Measurements from ENCODE around the gene EHHADH. TPM values are rescaled to one million over a fixed set of nuclear protein-coding genes. Genes with fewer than 3 reads are reported as not detected.

Gene EHHADH
- polyA plus RNA-seq, 1 of the 3 experiments (the other 2 are of a cell fraction) = 2.5 TPM

DNA sequence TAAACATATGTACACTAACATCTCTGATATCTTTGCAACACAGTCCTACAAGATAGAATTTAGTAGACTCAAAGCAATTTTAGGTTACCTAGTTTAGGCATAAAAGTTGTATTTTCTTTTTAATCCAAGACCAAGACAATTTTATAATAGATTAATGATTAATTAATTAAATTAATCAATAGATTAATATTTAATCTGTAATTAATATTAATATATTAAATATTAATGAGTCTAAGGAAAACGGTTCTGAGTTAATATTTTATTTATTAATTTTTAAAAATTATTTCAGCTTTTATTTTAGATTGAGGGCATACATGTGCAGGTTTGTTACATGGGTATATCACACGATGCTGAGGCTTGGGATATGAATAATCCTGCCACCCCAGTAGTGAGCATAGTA, 49.0 kb downstream of the EHHADH start:
- no peaks in the 10 kb centered on the region for H3K79me2 ChIP-seq (ENCODE audit: insufficient read depth)
- no peaks in the 10 kb centered on the region for H4K20me1 ChIP-seq (ENCODE audit: insufficient read depth)
- CTCF ChIA-PET = interaction anchor here (0.5 to 2.0 kb wide), 3 partner anchors 10 to 601 kb away, joined by 3 to 6 read pairs (median 6); no protein-coding TSS in a partner anchor
- H3K9ac ChIP-seq = no peak overlapping the region
- no peaks in the 10 kb centered on the region for H3K9me3 ChIP-seq
- H3K27ac ChIP-seq (ENCODE audit: low read depth in 2 of 2, low read length in 1 of 2) = no peak overlapping the region
- WGBS (ENCODE audit: low lambda C conversion rate) = 69% methylated on average over 2 of the region's 2 CpGs
- no peaks in the 10 kb centered on the region for H3F3A ChIP-seq (replicated peaks; ENCODE audit: insufficient read depth)
- H2AFZ ChIP-seq (ENCODE audit: low read depth) = no peak overlapping the region
- no peak overlapping the region for H3K4me3 ChIP-seq (ENCODE audit: low read depth in 2 of 2, low read length in 1 of 2)
- DNase-seq = no peak
- no peaks in the 10 kb centered on the region for H3K36me3 ChIP-seq (replicated peaks in 1 of 2; ENCODE audit: control insufficient read depth in 1 of 2, insufficient read depth in 2 of 2, low read length in 1 of 2)
- H3K9me2 ChIP-seq = no peaks in the 10 kb centered on the region
- no peak overlapping the region for H3K4me2 ChIP-seq
- TF ChIP-seq, protein P1, sequence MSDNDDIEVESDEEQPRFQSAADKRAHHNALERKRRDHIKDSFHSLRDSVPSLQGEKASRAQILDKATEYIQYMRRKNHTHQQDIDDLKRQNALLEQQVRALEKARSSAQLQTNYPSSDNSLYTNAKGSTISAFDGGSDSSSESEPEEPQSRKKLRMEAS (IDR thresholded peaks at IDR 0.05; ENCODE audit: low read depth) = no peak
- TF ChIP-seq EZH2phosphoT487 (IDR thresholded peaks at IDR 0.05; ENCODE audit: borderline replicate concordance, low read depth) = no peak
- TF ChIP-seq CHD2 (IDR thresholded peaks at IDR 0.05; ENCODE audit: low read length, partially characterized antibody) = no peak
- no peak for TF ChIP-seq ELF1 (IDR thresholded peaks at IDR 0.05)
- TF ChIP-seq EP300 (IDR thresholded peaks at IDR 0.05; ENCODE audit: borderline replicate concordance in 1 of 2, low read depth in 1 of 2, low read length in 1 of 2) = no peak
- TF ChIP-seq RFX5 (IDR thresholded peaks at IDR 0.05; ENCODE audit: low read length) = no peak
- no peak for TF ChIP-seq GABPA (IDR thresholded peaks at IDR 0.05; ENCODE audit: low read depth)
- no peak for TF ChIP-seq FOXJ3 (CRISPR knock-in tag; IDR thresholded peaks at IDR 0.05)
- TF ChIP-seq, protein P2, sequence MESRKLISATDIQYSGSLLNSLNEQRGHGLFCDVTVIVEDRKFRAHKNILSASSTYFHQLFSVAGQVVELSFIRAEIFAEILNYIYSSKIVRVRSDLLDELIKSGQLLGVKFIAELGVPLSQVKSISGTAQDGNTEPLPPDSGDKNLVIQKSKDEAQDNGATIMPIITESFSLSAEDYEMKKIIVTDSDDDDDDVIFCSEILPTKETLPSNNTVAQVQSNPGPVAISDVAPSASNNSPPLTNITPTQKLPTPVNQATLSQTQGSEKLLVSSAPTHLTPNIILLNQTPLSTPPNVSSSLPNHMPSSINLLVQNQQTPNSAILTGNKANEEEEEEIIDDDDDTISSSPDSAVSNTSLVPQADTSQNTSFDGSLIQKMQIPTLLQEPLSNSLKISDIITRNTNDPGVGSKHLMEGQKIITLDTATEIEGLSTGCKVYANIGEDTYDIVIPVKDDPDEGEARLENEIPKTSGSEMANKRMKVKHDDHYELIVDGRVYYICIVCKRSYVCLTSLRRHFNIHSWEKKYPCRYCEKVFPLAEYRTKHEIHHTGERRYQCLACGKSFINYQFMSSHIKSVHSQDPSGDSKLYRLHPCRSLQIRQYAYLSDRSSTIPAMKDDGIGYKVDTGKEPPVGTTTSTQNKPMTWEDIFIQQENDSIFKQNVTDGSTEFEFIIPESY (IDR thresholded peaks at IDR 0.05; ENCODE audit: borderline replicate concordance, low read depth) = no peak
- TF ChIP-seq, protein P3, sequence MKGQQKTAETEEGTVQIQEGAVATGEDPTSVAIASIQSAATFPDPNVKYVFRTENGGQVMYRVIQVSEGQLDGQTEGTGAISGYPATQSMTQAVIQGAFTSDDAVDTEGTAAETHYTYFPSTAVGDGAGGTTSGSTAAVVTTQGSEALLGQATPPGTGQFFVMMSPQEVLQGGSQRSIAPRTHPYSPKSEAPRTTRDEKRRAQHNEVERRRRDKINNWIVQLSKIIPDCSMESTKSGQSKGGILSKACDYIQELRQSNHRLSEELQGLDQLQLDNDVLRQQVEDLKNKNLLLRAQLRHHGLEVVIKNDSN (IDR thresholded peaks at IDR 0.05; ENCODE audit: borderline replicate concordance, low read depth) = no peak
- no peak for TF ChIP-seq SIN3A (IDR thresholded peaks at IDR 0.05; ENCODE audit: borderline replicate concordance, low read depth, low read length)
- POLR2A ChIA-PET = no interaction called here
- peaks cover 8 to 9% of the 10 kb centered on the region in 2 experiments; a peak in 2 of 4 replicates for H3K4me1 ChIP-seq (ENCODE audit: control insufficient read depth in 1 of 2, insufficient read depth in 2 of 2, low read depth in 1 of 2, low read length in 1 of 2)
- H3K27me3 ChIP-seq (ENCODE audit: insufficient read depth) = no peaks in the 10 kb centered on the region

DNA sequence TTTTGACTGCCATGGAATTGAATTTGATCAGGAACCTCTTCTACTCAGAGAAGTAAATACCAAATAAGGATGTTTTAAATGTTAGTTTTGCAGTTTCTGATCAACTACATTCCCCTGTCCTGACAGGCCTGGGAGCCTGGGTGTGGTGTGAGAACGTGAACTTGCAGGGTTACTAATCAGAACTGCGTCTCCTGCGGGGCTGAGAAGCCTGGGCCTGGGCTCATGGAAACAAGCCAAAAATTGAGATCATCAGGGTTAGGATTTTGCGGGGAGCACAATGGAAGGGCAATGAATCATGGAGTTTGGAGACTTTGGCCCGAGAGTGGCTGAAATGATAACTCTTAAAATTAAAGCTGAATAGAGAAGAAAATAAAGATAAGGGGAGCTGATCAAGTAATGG, 53.2 kb downstream of the EHHADH start:
- Histone ChIP-seq H3K4me2 (no peak overlapping the region), H3K4me3 (ENCODE audit: low read depth in 2 of 2, low read length in 1 of 2) (no peak overlapping the region), H3K27me3 (ENCODE audit: insufficient read depth) (no peaks in the 10 kb centered on the region), H3K9ac (no peak overlapping the region), H3K27ac (ENCODE audit: low read depth in 2 of 2, low read length in 1 of 2) (0 out of 4 replicates have a peak overlapping the region, but pooled peaks of 1 of the 2 experiments have one; percentile 22), H3K36me3 (replicated peaks in 1 of 2; ENCODE audit: control insufficient read depth in 1 of 2, insufficient read depth in 2 of 2, low read length in 1 of 2) (no peaks in the 10 kb centered on the region), H3K9me3 (no peaks in the 10 kb centered on the region), H4K20me1 (ENCODE audit: insufficient read depth) (no peaks in the 10 kb centered on the region), H2AFZ (ENCODE audit: low read depth) (peak overlapping the region; percentile 67; the same call in 1 of the 2 replicates), H3F3A (replicated peaks; ENCODE audit: insufficient read depth) (no peaks in the 10 kb centered on the region), H3K4me1 (ENCODE audit: control insufficient read depth in 1 of 2, insufficient read depth in 2 of 2, low read depth in 1 of 2, low read length in 1 of 2) (no peaks in the 10 kb centered on the region), H3K9me2 (no peaks in the 10 kb centered on the region), H3K79me2 (ENCODE audit: insufficient read depth) (no peaks in the 10 kb centered on the region)
- 45% methylated on average over 5 of the region's 5 CpGs for WGBS (ENCODE audit: low lambda C conversion rate)
- DNase-seq = no peak
- POLR2A ChIA-PET = no interaction called here
- CTCF ChIA-PET = interaction anchor here (3.2 kb wide), 1 partner anchor 25 kb away, joined by 11 read pairs; no protein-coding TSS in a partner anchor
- TF ChIP-seq FOSL2 (IDR thresholded peaks at IDR 0.05; ENCODE audit: borderline replicate concordance, low read depth) (peak; percentile 21; the same call in 1 of the 2 replicates), NFIC (IDR thresholded peaks at IDR 0.05; ENCODE audit: borderline replicate concordance) (peak; percentile 46; the same call in 1 of the 2 replicates), CHD2 (IDR thresholded peaks at IDR 0.05; ENCODE audit: low read length, partially characterized antibody) (no peak)
